ENCODE data around the gene MON1B.
"Not testable (repeated sequence)": the region's sequence is repeated elsewhere in the genome, so short reads cannot be mapped to it uniquely, and the experiment has no call there.

- not testable (repeated sequence) for TF ChIP-seq SP2 (CRISPR knock-in tag; IDR thresholded peaks at IDR 0.05); RERE (CRISPR knock-in tag; IDR thresholded peaks at IDR 0.05; ENCODE audit: low read depth); RAD21 (CRISPR knock-in tag; IDR thresholded peaks at IDR 0.05); KDM1A (CRISPR knock-in tag; IDR thresholded peaks at IDR 0.05); SUZ12 (IDR thresholded peaks at IDR 0.05; ENCODE audit: low read depth, low read length); HBP1 (CRISPR knock-in tag; IDR thresholded peaks at IDR 0.05; ENCODE audit: low read depth); EZH2 (conservative IDR thresholded peaks at IDR 0.05; ENCODE audit: low read depth, low read length)
Observed at GRCh38 chr16:77165536-77166236, 25.3 kb upstream of the MON1B start.
